Gastroesophageal sphincter (tissue), 3 donors: ENCODE results near the gene RRP8.

Source experiments
- CTCF ChIP-seq, 4 experiments: fragments of 200-600 bp in 2 of 4; fragments of 450-650 bp in 2 of 4; sonication (generic) in 1 of 4; IDR thresholded peaks; one replicate each; pipeline ENCODE4 v1.5.1; 2017 to 2019; ENCODE audit warnings: antibody characterized with exemption in 4 of 4, mild to moderate bottlenecking in 2 of 4, moderate library complexity in 2 of 4
- EP300 ChIP-seq: sonication (generic); formaldehyde crosslinking; IDR thresholded peaks from one replicate; pipeline ENCODE4 v1.6.1; 2017; ENCODE audit warnings: antibody characterized with exemption, mild to moderate bottlenecking
- POLR2A ChIP-seq, 2 donors: fragments of 450-650 bp; IDR thresholded peaks; one replicate each; pipeline ENCODE4 v1.6.1; 2017; ENCODE audit warnings: antibody characterized with exemption in 2 of 2, mild to moderate bottlenecking in 2 of 2, moderate library complexity in 1 of 2
- POLR2AphosphoS5 ChIP-seq: sonication (generic); formaldehyde crosslinking; IDR thresholded peaks from one replicate; pipeline ENCODE4 v1.6.1; 2017; ENCODE audit warnings: antibody characterized with exemption

GRCh38 chr11:6596239-6596877 lies 7.1 kb downstream of the RRP8 start:
- TF ChIP-seq CTCF (IDR thresholded peaks at IDR 0.05) (no peak), POLR2AphosphoS5 (no peak), POLR2A (IDR thresholded peaks at IDR 0.05) (no peak), EP300 (no peak)
